Kidney epithelial cell (primary cell): ENCODE measurements around the gene BAIAP2L1. TPM values are rescaled to one million over a fixed set of nuclear protein-coding genes. Genes with fewer than 3 reads are reported as not detected.

ENCODE experiments used
- DNase-seq: peaks from one replicate; pipeline ENCODE4 v3.0.0-alpha.2; 2010; ENCODE audit warnings: low read depth
- H3K27me3 ChIP-seq: 2 replicates; pipeline ENCODE4 v1.6.0; 2011; ENCODE audit warnings: low read length; ENCODE audit not compliant: control insufficient read depth, insufficient read depth
- H3K36me3 ChIP-seq: 2 replicates; pipeline ENCODE4 v1.5.1; 2011; ENCODE audit warnings: low read length; ENCODE audit not compliant: control insufficient read depth, insufficient read depth
- H3K4me3 ChIP-seq: 2 replicates; pipeline ENCODE4 v1.5.1; 2011; ENCODE audit warnings: low read depth, mild to moderate bottlenecking, control low read depth, low read length
- total RNA-seq: library from RNA; depleted of rRNA; stranded (reverse); fragments of >200 nt; gene quantifications from 2 replicates; pipeline ENCODE4 v1.2.3, GENCODE V29; 2015
- TF ChIP-seq, protein P1 (sequence below): IDR thresholded peaks from 2 replicates; pipeline ENCODE4 v1.5.1; 2011; ENCODE audit warnings: mild to moderate bottlenecking, moderate library complexity, low read length, control low read depth, inconsistent platforms; ENCODE audit not compliant: insufficient read depth, poor library complexity, severe bottlenecking

Gene BAIAP2L1
- total RNA-seq, 1 donor from 2014 or later = 32.5 TPM

DNA sequence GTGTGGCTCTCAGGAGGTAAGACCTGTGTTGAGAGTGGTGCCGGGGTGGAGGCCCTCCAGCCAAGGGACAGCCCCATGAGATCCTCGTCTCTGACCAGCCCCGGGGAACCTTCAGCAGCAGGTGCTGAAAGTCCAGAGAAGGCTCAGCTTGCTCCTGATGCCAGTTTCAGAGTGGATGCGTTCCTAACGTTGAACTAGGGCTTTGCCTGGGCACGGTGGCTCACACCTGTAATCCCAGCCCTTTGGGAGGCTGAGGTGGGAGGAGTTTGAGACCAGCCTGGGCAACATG lies 45.7 kb downstream of the BAIAP2L1 start:
- H3K36me3 ChIP-seq = no peaks in the 10 kb centered on the region
- TF ChIP-seq, protein P1, sequence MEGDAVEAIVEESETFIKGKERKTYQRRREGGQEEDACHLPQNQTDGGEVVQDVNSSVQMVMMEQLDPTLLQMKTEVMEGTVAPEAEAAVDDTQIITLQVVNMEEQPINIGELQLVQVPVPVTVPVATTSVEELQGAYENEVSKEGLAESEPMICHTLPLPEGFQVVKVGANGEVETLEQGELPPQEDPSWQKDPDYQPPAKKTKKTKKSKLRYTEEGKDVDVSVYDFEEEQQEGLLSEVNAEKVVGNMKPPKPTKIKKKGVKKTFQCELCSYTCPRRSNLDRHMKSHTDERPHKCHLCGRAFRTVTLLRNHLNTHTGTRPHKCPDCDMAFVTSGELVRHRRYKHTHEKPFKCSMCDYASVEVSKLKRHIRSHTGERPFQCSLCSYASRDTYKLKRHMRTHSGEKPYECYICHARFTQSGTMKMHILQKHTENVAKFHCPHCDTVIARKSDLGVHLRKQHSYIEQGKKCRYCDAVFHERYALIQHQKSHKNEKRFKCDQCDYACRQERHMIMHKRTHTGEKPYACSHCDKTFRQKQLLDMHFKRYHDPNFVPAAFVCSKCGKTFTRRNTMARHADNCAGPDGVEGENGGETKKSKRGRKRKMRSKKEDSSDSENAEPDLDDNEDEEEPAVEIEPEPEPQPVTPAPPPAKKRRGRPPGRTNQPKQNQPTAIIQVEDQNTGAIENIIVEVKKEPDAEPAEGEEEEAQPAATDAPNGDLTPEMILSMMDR = no peak
- no peak overlapping the region for H3K4me3 ChIP-seq
- H3K27me3 ChIP-seq = no peaks in the 10 kb centered on the region
- no peak for DNase-seq

DNA sequence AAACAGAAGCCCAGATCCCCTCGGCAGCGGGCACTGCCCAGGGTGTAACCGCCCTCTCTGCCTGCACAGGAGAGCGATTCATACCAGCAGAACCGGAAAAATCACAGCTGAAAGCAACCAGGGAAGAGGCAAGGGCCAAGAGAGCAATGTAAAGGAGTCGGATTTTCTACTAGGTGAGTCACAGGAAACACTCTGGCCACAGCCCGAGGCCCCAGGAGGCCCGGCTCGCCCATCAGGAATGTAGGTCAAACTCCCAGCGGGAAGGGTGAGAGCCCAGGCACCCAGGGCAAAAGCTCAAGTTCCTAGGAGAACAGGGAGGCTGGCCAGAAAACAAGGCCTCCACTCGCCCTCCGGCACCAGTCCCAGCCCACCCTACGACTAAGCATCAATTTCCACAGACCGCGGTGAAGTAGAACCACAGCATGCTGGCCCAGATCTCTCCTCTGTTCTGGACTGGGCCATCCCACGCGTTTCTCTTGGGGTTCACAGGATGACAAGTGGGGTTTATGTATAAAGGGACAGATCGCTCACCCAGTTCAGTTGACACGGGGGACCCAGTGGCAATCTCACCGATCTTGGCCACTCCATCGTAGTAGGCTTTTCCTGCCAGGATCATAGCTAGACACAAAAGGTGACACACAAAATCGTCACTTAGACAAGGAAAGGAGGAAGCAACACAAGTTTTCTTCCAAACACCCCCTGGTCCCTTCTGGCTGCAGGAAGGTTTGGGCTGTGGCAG lies 46.2 kb downstream of the BAIAP2L1 start:
- TF ChIP-seq, protein P1 = no peak
- Histone ChIP-seq H3K4me3 (no peak overlapping the region), H3K36me3 (no peaks in the 10 kb centered on the region), H3K27me3 (no peaks in the 10 kb centered on the region)
- peak; percentile 71 for DNase-seq

DNA sequence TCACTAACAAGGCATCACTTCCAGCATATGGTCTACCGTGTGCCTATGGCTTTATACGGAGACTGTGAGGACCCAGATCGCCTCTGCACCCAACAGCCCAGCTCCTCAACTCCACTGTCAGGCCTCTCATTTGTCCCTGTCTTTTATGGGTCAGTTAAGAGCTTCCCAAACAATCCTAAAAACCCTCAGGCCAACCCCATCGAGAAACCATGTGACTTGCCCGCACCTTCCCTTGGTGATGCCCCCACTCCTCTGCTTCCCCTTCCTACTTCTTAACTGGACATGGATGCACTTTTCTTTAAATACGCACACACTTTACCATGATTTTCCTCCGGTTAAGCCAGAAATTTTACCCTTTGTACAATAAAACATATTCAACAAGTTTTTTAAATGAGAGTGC lies 46.8 kb downstream of the BAIAP2L1 start:
- Histone ChIP-seq H3K36me3 (no peaks in the 10 kb centered on the region), H3K27me3 (no peaks in the 10 kb centered on the region), H3K4me3 (no peak overlapping the region)
- DNase-seq = no peak
- TF ChIP-seq, protein P1 = no peak

DNA sequence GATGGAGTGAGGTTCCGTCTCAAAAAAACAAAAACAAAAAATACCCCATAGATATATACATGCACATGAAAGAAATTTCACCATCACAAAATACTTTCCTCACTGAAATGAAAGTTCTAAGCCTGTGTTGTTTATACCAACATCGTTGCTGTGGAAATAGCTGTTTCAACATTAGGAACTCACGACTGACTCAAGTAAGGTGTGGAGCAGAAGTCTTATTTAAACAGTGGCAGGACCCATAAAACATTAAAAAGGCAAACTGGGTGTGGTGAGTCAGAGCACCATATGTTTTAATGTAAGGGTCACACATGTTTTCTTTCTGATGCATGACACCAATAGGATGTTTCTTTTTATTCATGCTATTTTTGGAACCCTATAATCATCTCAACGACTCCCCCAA lies 48.3 kb downstream of the BAIAP2L1 start:
- no peak for DNase-seq
- no peak overlapping the region for H3K4me3 ChIP-seq
- H3K36me3 ChIP-seq = no peaks in the 10 kb centered on the region
- TF ChIP-seq, protein P1 = no peak
- no peaks in the 10 kb centered on the region for H3K27me3 ChIP-seq

DNA sequence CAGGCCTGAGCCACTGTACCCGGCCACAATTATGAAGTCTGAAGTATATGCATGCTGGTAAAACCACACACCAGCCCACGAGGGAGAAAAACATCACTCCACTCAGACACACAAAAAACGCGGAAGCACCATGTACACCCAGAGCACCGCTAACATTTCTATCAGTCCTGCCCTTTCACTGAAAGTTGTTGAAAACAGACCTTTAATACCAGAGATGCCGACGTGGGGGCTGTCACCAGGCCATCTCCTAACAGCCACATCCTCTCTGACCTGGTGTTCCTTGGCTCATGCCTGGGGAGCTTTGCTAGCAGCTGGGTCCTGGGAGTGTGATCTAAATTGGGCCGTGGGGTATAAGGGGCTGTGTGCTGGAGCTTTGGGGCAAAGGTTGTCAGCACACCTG lies 49.8 kb downstream of the BAIAP2L1 start:
- DNase-seq = no peak
- TF ChIP-seq, protein P1 = no peak
- H3K27me3 ChIP-seq = no peaks in the 10 kb centered on the region
- no peaks in the 10 kb centered on the region for H3K36me3 ChIP-seq
- H3K4me3 ChIP-seq = no peak overlapping the region
